Activated B cell treated with CpG ODN at 0.5 μM for 24 hours (primary cell): ENCODE measurements around the gene SEMA5A. TPM values are rescaled to one million over a fixed set of nuclear protein-coding genes. Genes with fewer than 3 reads are reported as not detected.

Experiments
- ATAC-seq: fragments of 200-7000 bp; cut with Tn5 transposase; one replicate; pipeline ENCODE4 v1.10.0; 2021; ENCODE audit warnings: low read depth, mild to moderate bottlenecking, moderate library complexity
- CTCF ChIA-PET: fragments of 350-600 bp; sonication (Branson Sonifier 250); formaldehyde crosslinking; loops from one replicate; lab custom pipeline; 2021; ENCODE audit warnings: antibody characterized with exemption; lab: Charles Lee
- POLR2A ChIA-PET: fragments of 350-600 bp; sonication (Branson Sonifier 250); formaldehyde crosslinking; loops from one replicate; lab custom pipeline; 2021; ENCODE audit warnings: antibody characterized with exemption; lab: Charles Lee
- DNase-seq: peaks from one replicate; pipeline ENCODE4 v3.0.0; 2022
- H3K27ac Mint-ChIP-seq: one replicate; pipeline ENCODE4 v1.8.0; 2020; ENCODE audit warnings: mixed read lengths
- H3K27me3 Mint-ChIP-seq: one replicate; pipeline ENCODE4 v1.8.0; 2021; ENCODE audit warnings: mixed read lengths
- H3K36me3 Mint-ChIP-seq: one replicate; pipeline ENCODE4 v1.8.0; 2021; ENCODE audit warnings: low read depth, mixed read lengths
- H3K4me1 Mint-ChIP-seq: one replicate; pipeline ENCODE4 v1.8.0; 2021; ENCODE audit warnings: mixed read lengths
- H3K4me3 Mint-ChIP-seq: one replicate; pipeline ENCODE4 v1.8.0; 2020; ENCODE audit warnings: mild to moderate bottlenecking, mixed read lengths
- H3K9me3 Mint-ChIP-seq: one replicate; pipeline ENCODE4 v1.8.0; 2020; ENCODE audit warnings: mixed read lengths
- CTCF ChIP-seq: fragments of 200-600 bp; IDR thresholded peaks from one replicate; pipeline ENCODE4 v1.8.0; 2022; ENCODE audit warnings: antibody characterized with exemption, mild to moderate bottlenecking
- intact Hi-C: fragments of 100-400 bp; cut with micrococcal nuclease; formaldehyde crosslinking; loops from one replicate; pipeline ENCODE4 v1.15.1; 2024
- total RNA-seq: library from RNA; stranded (reverse); gene quantifications from 2 replicates; pipeline ENCODE4 v1.2.3, GENCODE V29; 2022

Gene SEMA5A
- total RNA-seq, 1 donor from 2014 or later = not detected

GRCh38 chr5:9564752-9565151, 18.9 kb upstream of the SEMA5A start:
- Mint-ChIP-seq H3K27me3 (no peaks in the 10 kb centered on the region), H3K27ac (no peak overlapping the region), H3K9me3 (peaks cover 2% of the 10 kb centered on the region), H3K4me1 (no peaks in the 10 kb centered on the region), H3K36me3 (no peaks in the 10 kb centered on the region), H3K4me3 (no peak overlapping the region)
- no peak for ATAC-seq
- intact Hi-C loops = no loop called here
- DNase-seq = no peak
- TF ChIP-seq CTCF = no peak
- POLR2A ChIA-PET = no interaction called here
- CTCF ChIA-PET = no interaction called here

DNA sequence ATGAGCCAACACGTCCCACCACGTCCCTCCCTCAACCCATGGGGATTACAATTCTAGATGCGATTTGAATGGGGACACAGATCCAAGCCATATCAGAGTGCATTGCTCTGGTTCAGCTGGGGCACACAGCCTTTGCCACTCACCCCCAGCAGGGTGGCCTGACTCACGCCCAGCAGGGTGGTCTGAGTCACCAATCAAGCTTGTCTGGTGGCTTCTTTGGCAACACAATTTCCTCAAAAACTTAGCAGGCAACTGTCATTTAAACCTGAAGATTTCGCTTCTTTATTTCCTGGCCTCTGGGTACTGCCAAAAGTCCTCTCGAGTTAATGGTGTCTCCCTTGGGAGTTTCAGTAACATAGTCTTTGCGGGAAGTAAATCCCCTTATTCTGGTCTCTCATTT, 16.3 kb upstream of the SEMA5A start:
- Mint-ChIP-seq H3K27ac (no peak overlapping the region), H3K4me3 (no peak overlapping the region), H3K9me3 (no peaks in the 10 kb centered on the region), H3K36me3 (no peaks in the 10 kb centered on the region), H3K4me1 (no peaks in the 10 kb centered on the region), H3K27me3 (no peaks in the 10 kb centered on the region)
- ATAC-seq (no peak), DNase-seq (no peak)
- intact Hi-C loops = no loop called here
- ChIA-PET POLR2A (no interaction called here), CTCF (no interaction called here)
- TF ChIP-seq CTCF = no peak

DNA sequence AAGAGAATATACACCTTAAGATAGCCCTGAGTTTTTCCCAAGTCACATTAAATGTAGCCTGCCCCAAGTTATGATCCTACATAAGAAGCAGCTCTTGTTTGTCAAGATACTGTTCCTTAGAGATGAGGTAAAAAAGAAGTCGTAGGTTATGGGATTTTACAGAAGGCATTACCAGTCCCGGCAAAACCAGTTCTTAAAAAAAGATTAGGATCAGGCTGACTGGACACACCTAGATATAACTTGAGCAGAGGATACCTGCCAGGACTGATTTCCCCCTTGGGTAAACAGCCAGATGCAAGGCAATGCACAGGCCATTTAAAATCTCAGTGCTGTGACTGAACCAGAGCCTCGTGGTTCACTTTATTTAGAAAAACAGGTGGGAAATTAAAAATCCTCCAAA, 14.1 kb upstream of the SEMA5A start:
- H3K4me1 Mint-ChIP-seq = no peaks in the 10 kb centered on the region
- CTCF ChIA-PET = no interaction called here
- no peak overlapping the region for H3K4me3 Mint-ChIP-seq
- ATAC-seq (no peak), DNase-seq (no peak)
- no peak for TF ChIP-seq CTCF
- H3K27ac Mint-ChIP-seq = no peak overlapping the region
- H3K36me3 Mint-ChIP-seq = no peaks in the 10 kb centered on the region
- no peaks in the 10 kb centered on the region for H3K9me3 Mint-ChIP-seq
- intact Hi-C loops = no loop called here
- POLR2A ChIA-PET = no interaction called here
- no peaks in the 10 kb centered on the region for H3K27me3 Mint-ChIP-seq

DNA sequence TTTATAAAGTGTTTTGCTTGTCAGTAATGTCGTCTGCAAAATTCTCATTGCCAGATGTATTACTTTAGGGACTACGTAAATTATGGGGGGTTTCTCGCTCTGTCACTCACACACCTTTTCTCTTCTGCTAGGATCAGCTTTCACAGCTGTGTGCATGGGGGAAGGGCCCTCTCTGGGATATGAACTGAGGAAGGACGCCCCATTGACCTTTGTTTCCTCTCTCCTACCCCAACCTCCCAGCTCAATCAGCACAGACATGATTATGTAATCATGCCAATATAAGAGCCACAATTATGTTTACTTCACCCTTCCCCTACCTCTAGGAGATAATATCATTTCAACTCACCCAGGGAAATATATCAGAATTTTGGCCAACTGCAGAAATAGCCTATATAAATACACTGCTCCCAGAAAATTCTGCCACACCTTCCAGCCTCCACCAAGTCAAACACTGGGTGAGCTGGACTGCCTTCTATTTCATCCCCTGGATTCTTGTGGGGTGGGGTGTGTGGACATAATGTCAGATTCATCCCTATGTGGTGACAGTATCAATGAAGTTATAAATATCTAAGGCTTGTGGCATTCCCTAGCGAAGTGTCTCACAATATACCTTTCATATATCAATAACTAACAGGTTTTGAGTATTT, 12.6 kb upstream of the SEMA5A start:
- DNase-seq = no peak
- no peak overlapping the region for H3K4me3 Mint-ChIP-seq
- ChIA-PET CTCF (no interaction called here), POLR2A (no interaction called here)
- H3K4me1 Mint-ChIP-seq = no peaks in the 10 kb centered on the region
- no peak for TF ChIP-seq CTCF
- H3K36me3 Mint-ChIP-seq = no peaks in the 10 kb centered on the region
- peaks cover 3% of the 10 kb centered on the region for H3K27me3 Mint-ChIP-seq
- H3K27ac Mint-ChIP-seq = no peak overlapping the region
- intact Hi-C loops = no loop called here
- H3K9me3 Mint-ChIP-seq = peaks cover 3% of the 10 kb centered on the region
- ATAC-seq = no peak

GRCh38 chr5:9557696-9558095, 11.8 kb upstream of the SEMA5A start:
- H3K9me3 Mint-ChIP-seq = peaks cover 3% of the 10 kb centered on the region
- no peak for TF ChIP-seq CTCF
- peaks cover 3% of the 10 kb centered on the region for H3K27me3 Mint-ChIP-seq
- H3K36me3 Mint-ChIP-seq = no peaks in the 10 kb centered on the region
- H3K27ac Mint-ChIP-seq = no peak overlapping the region
- intact Hi-C loops = no loop called here
- H3K4me1 Mint-ChIP-seq = no peaks in the 10 kb centered on the region
- no peak overlapping the region for H3K4me3 Mint-ChIP-seq
- POLR2A ChIA-PET = no interaction called here
- CTCF ChIA-PET = no interaction called here
- no peak for DNase-seq
- ATAC-seq = no peak
